Retinal pigment epithelial cell (primary cell): ENCODE data around the gene PPP1R7.

Source experiments
- DNase-seq: peaks from one replicate; pipeline ENCODE4 v3.0.0-alpha.2; 2010; ENCODE audit warnings: low read depth
- H3K4me3 ChIP-seq: 2 replicates; pipeline ENCODE4 v1.5.1; 2011; ENCODE audit warnings: mild to moderate bottlenecking, low read length, control low read depth, moderate library complexity
- CTCF ChIP-seq: conservative IDR thresholded peaks from 2 replicates; pipeline ENCODE4 v1.5.1; 2011; ENCODE audit warnings: low read depth, low read length, control low read depth, inconsistent platforms

Gene PPP1R7

DNA sequence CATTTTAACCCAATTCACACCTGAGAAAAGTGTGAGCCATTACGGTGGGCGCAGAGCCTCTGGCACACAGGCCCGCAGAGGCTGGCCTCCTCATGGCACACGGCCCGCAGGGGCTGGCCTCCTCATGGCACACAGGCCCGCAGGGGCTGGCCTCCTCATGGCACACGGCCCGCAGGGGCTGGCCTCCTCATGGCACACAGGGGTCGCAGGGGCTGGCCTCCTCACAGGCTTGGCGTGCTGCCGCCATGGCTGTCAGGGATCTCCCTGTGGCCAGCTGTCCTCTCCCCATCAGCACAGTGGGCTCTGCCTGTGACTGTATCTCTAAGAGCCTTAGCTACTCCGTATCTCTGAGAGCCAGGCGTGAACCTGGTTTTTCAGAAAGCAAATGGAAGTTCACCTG, 62.8 kb downstream of the PPP1R7 start:
- TF ChIP-seq CTCF, result no peak
- no peak overlapping the region for H3K4me3 ChIP-seq
- no peak for DNase-seq

GRCh38 chr2:241213567-241213966, 63.3 kb downstream of the PPP1R7 start:
- H3K4me3 ChIP-seq, result no peak overlapping the region
- no peak for DNase-seq

DNA sequence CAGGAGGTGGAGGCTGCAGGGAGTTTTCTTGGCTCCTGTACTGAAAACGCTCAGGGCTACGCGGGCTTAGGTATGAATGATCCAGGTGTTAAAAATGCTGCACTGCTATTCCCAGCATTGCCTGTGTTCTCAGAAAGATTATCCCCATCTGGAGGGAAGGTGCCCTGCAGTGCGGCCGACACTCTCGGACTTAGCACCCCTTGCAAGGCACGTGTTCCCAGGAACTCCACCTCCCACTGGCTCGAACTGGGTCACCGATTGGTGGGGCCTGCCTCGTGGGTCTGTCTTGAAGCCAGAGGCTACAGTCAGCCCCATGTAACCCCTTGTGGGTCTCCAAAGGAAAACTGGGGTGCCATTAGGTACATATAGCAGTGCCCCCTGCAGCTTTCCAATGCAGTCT, 63.9 kb downstream of the PPP1R7 start:
- H3K4me3 ChIP-seq, result no peak overlapping the region
- DNase-seq, result no peak
- no peak for TF ChIP-seq CTCF

More at GRCh38 chr2:241213567-241213966, 63.3 kb downstream of the PPP1R7 start:
- TF ChIP-seq CTCF, result no peak

DNA sequence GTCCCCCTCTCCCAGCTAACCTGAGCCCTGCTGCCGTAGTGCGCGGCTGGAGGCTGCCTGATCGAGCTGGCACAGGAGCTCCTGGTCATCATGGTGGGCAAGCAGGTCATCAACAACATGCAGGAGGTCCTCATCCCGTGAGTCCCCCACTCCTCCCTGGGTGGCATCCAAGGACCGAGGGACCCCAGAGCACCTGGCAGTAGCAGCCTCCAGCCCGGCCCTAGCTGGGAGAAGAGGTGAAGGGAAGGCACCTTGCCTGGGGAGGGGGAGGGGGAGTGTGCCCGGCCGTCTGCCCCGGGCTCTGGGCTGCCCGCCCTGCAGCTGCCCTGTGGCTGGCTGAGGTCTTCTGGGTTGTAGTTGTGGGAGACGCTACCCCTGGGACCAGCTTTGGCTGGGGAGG, 64.5 kb downstream of the PPP1R7 start:
- TF ChIP-seq CTCF, result no peak
- no peak overlapping the region for H3K4me3 ChIP-seq
- DNase-seq, result no peak

DNA sequence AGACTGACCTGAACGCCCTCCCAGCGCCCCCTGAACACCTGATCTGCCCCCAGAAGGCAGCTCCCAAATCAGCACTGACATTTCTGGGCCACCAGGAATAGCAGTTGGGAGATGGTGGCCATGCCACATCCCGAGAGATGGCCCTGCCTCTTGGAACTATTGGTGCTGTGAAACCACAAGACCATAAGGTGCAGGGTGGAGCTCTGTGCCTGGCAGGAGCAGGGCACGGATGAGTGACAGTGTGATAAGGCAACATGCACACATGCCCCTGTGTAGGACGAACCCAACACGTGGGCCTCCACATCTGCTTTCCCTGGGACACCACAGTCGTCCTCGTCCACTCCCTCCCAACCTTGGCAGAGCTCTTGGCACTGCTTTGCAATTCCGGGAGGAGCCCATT, 65.2 kb downstream of the PPP1R7 start:
- no peak for DNase-seq
- no peak for TF ChIP-seq CTCF
- no peak overlapping the region for H3K4me3 ChIP-seq

DNA sequence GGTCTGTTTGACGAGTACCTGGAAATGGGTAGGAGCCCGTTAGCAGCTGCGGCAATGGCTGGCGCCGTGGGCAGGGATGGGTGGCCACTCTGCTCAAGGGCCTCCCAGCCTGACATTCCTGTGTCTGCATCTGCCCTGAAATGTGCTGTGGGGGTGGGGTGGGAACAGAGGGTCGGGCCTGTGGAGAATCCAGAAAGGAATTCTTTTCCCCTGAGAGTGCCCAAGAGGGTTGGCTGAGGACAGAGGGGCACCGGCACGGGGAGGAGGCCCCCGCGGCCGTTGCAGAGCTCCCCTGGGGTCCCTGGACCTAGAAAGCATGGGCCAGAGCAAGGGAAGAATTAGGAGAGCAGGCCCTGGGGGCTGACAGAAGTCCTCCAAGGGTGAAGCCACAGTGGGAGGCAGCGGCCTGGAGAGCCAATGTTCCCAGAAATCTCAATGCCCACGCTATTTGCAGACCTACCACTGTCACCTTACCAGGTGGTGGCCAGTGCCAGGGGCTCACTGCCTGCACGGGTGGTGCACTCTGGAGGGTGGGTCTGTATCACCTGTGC, 66.0 kb downstream of the PPP1R7 start:
- no peak overlapping the region for H3K4me3 ChIP-seq
- no peak for TF ChIP-seq CTCF
- DNase-seq, result no peak

GRCh38 chr2:241217320-241218031, 67.2 kb downstream of the PPP1R7 start:
- H3K4me3 ChIP-seq, result peak overlapping the region; percentile 45
- no peak for TF ChIP-seq CTCF
- peak; percentile 30 for DNase-seq
